WTC11 (cell line): Measurements from ENCODE around the gene NOL4L. TPM values are rescaled to one million over a fixed set of nuclear protein-coding genes. Genes with fewer than 3 reads are reported as not detected.
A peak's percentile ranks its signal among the peaks of the same experiment; 100 is the strongest.

Source experiments
- ATAC-seq: fragments of 200-7000 bp; cut with Tn5 transposase; 2 replicates; pipeline ENCODE4 v1.10.0; 2021; ENCODE audit warnings: mild to moderate bottlenecking, moderate library complexity
- CTCF ChIA-PET: fragments of 300-600 bp; sonication (Branson Sonifier 250); formaldehyde crosslinking; loops from one replicate; lab custom pipeline; 2021; ENCODE audit warnings: antibody characterized with exemption; lab: Charles Lee
- POLR2A ChIA-PET: fragments of 350-600 bp; sonication (Branson Sonifier 250); formaldehyde crosslinking; loops from one replicate; lab custom pipeline; 2021; ENCODE audit warnings: antibody characterized with exemption; lab: Charles Lee
- DNase-seq: peaks from one replicate; pipeline ENCODE4 v3.0.0; 2021; ENCODE audit warnings: low spot score
- H3K27ac Mint-ChIP-seq: 2 replicates; pipeline ENCODE4 v1.8.0; 2021; ENCODE audit warnings: mixed read lengths
- H3K27me3 Mint-ChIP-seq: 2 replicates; pipeline ENCODE4 v1.8.0; 2021; ENCODE audit warnings: low read depth, mild to moderate bottlenecking, moderate library complexity, mixed read lengths
- H3K36me3 Mint-ChIP-seq: 2 replicates; pipeline ENCODE4 v1.8.0; 2021; ENCODE audit warnings: mixed read lengths
- H3K4me1 Mint-ChIP-seq: 2 replicates; pipeline ENCODE4 v1.8.0; 2022; ENCODE audit warnings: mixed read lengths
- H3K4me3 Mint-ChIP-seq: 2 replicates; pipeline ENCODE4 v1.8.0; 2021; ENCODE audit warnings: mild to moderate bottlenecking, moderate library complexity, mixed read lengths
- H3K9me3 Mint-ChIP-seq: 2 replicates; pipeline ENCODE4 v1.8.0; 2021; ENCODE audit warnings: mixed read lengths
- ATF2 ChIP-seq: sonication (generic); formaldehyde crosslinking; IDR thresholded peaks from 2 replicates; pipeline ENCODE4 v1.8.1; 2022; ENCODE audit warnings: low read depth, missing genetic modification reagents, borderline replicate concordance
- ATF3 ChIP-seq: sonication (generic); formaldehyde crosslinking; conservative IDR thresholded peaks from 2 replicates; pipeline ENCODE4 v1.8.1; 2022; ENCODE audit warnings: mild to moderate bottlenecking, missing genetic modification reagents
- CBFB ChIP-seq: sonication (generic); formaldehyde crosslinking; IDR thresholded peaks from 2 replicates; pipeline ENCODE4 v1.8.1; 2022; ENCODE audit warnings: mild to moderate bottlenecking, low read depth, missing genetic modification reagents
- CREM ChIP-seq: sonication (generic); formaldehyde crosslinking; IDR thresholded peaks from 2 replicates; pipeline ENCODE4 v1.8.1; 2022; ENCODE audit warnings: mild to moderate bottlenecking, missing genetic modification reagents, moderate library complexity
- E2F1 ChIP-seq: sonication (generic); formaldehyde crosslinking; IDR thresholded peaks from 2 replicates; pipeline ENCODE4 v1.8.0; 2022; ENCODE audit warnings: mild to moderate bottlenecking, missing genetic modification reagents
- ETV6 ChIP-seq: sonication (generic); formaldehyde crosslinking; IDR thresholded peaks from 2 replicates; pipeline ENCODE4 v1.8.1; 2022; ENCODE audit warnings: mild to moderate bottlenecking, missing genetic modification reagents
- GRHL2 ChIP-seq: fragments of 250-450 bp; sonication (Bioruptor Pico); IDR thresholded peaks from 2 replicates; pipeline ENCODE4 v1.8.0; 2022; ENCODE audit warnings: mild to moderate bottlenecking, moderate library complexity; ENCODE audit not compliant: insufficient replicate concordance, severe bottlenecking
- GTF2I ChIP-seq: fragments of 250-450 bp; sonication (Bioruptor Pico); conservative IDR thresholded peaks from 2 replicates; pipeline ENCODE4 v1.4.0; 2021; ENCODE audit warnings: mild to moderate bottlenecking
- NFATC4 ChIP-seq: fragments of 250-450 bp; sonication (Bioruptor Pico); IDR thresholded peaks from 2 replicates; pipeline ENCODE4 v1.9.0; 2021; ENCODE audit warnings: mild to moderate bottlenecking
- OVOL2 ChIP-seq: fragments of 250-450 bp; sonication (Bioruptor Pico); IDR thresholded peaks from 2 replicates; pipeline ENCODE4 v1.9.0; 2021; ENCODE audit warnings: mild to moderate bottlenecking, borderline replicate concordance
- STAT6 ChIP-seq: sonication (generic); formaldehyde crosslinking; conservative IDR thresholded peaks from 2 replicates; pipeline ENCODE4 v1.8.1; 2023; ENCODE audit warnings: mild to moderate bottlenecking, low read depth, missing genetic modification reagents, moderate library complexity
- TEAD4 ChIP-seq: sonication (generic); formaldehyde crosslinking; IDR thresholded peaks from 2 replicates; pipeline ENCODE4 v1.8.0; 2022; ENCODE audit warnings: mild to moderate bottlenecking, missing genetic modification reagents
- USF1 ChIP-seq: sonication (generic); formaldehyde crosslinking; IDR thresholded peaks from 2 replicates; pipeline ENCODE4 v1.8.0; 2022; ENCODE audit warnings: mild to moderate bottlenecking, missing genetic modification reagents
- ZNF281 ChIP-seq: sonication (generic); formaldehyde crosslinking; IDR thresholded peaks from 2 replicates; pipeline ENCODE4 v1.8.0; 2023; ENCODE audit warnings: mild to moderate bottlenecking, missing genetic modification reagents
- ZNF317 ChIP-seq: sonication (generic); formaldehyde crosslinking; IDR thresholded peaks from 2 replicates; pipeline ENCODE4 v1.8.1; 2023; ENCODE audit warnings: low read depth, mild to moderate bottlenecking, moderate library complexity, missing genetic modification reagents, borderline replicate concordance
- ZNF512 ChIP-seq: sonication (generic); formaldehyde crosslinking; IDR thresholded peaks from 2 replicates; pipeline ENCODE4 v1.8.1; 2022; ENCODE audit warnings: missing genetic modification reagents, borderline replicate concordance
- ZNF671 ChIP-seq: fragments of 250-450 bp; sonication (Bioruptor Pico); IDR thresholded peaks from 2 replicates; pipeline ENCODE4 v1.8.0; 2021; ENCODE audit warnings: mild to moderate bottlenecking
- total RNA-seq: library from RNA; stranded (reverse); gene quantifications from 3 replicates; pipeline ENCODE4 v1.2.3, GENCODE V29; 2021

NOL4L gene
- total RNA-seq, 1 experiment from 2014 or later: 29.0 TPM

GRCh38 chr20:32567384-32568178 lies 17.6 kb downstream of the NOL4L start:
- Mint-ChIP-seq H3K27ac (no peak overlapping the region), H3K36me3 (no peaks in the 10 kb centered on the region), H3K4me1 (peaks cover 29% of the 10 kb centered on the region), H3K9me3 (no peaks in the 10 kb centered on the region)
- CTCF ChIA-PET: no interaction called here
- ATAC-seq (no peak), DNase-seq (no peak)
- TF ChIP-seq NFATC4 (CRISPR knock-in tag) (no peak), ZNF317 (CRISPR knock-in tag) (no peak), TEAD4 (CRISPR knock-in tag) (no peak), GRHL2 (CRISPR knock-in tag) (no peak), ZNF512 (CRISPR knock-in tag) (no peak), ATF3 (CRISPR knock-in tag) (no peak), CREM (CRISPR knock-in tag) (no peak), ZNF281 (no peak), ATF2 (CRISPR knock-in tag) (no peak), ZNF671 (CRISPR knock-in tag) (no peak)
- TF ChIP-seq, all 79 proteins: peak for 0
- POLR2A ChIA-PET: no interaction called here
- Mint-ChIP-seq H3K27me3 (peaks cover 2% of the 10 kb centered on the region; the same call in 1 of the 2 replicates), H3K4me3 (no peak overlapping the region)

- H3K4me3 Mint-ChIP-seq: no peak overlapping the region
- ChIA-PET POLR2A (no interaction called here), CTCF (no interaction called here)
- H3K27me3 Mint-ChIP-seq: peaks cover 2% of the 10 kb centered on the region; the same call in 1 of the 2 replicates
- H3K36me3 Mint-ChIP-seq: no peaks in the 10 kb centered on the region
- no peak for DNase-seq
- no peak overlapping the region for H3K27ac Mint-ChIP-seq
- peak; percentile 36; the same call in 1 of the 2 replicates for TF ChIP-seq GTF2I (CRISPR knock-in tag)
- no peak for TF ChIP-seq OVOL2 (CRISPR knock-in tag)
- TF ChIP-seq, all 79 proteins: peak for 1
- no peak for ATAC-seq
- Mint-ChIP-seq H3K9me3 (no peaks in the 10 kb centered on the region), H3K4me1 (peaks cover 35% of the 10 kb centered on the region)
Measured at GRCh38 chr20:32566379-32567374, 18.5 kb downstream of the NOL4L start.

GRCh38 chr20:32565735-32566032 lies 19.4 kb downstream of the NOL4L start:
- no peaks in the 10 kb centered on the region for H3K27me3 Mint-ChIP-seq
- H3K36me3 Mint-ChIP-seq: no peaks in the 10 kb centered on the region
- CTCF ChIA-PET: interaction anchor here (0.7 kb wide), 2 partner anchors 66 to 86 kb away, joined by 4 read pairs; no protein-coding TSS in a partner anchor
- H3K4me1 Mint-ChIP-seq: peaks cover 37% of the 10 kb centered on the region
- H3K9me3 Mint-ChIP-seq: no peaks in the 10 kb centered on the region
- TF ChIP-seq ZNF317 (CRISPR knock-in tag) (no peak), CBFB (CRISPR knock-in tag) (no peak), ETV6 (CRISPR knock-in tag) (no peak), STAT6 (no peak), USF1 (CRISPR knock-in tag) (no peak), E2F1 (no peak)
- no peak for DNase-seq
- POLR2A ChIA-PET: no interaction called here
- H3K4me3 Mint-ChIP-seq: no peak overlapping the region
- H3K27ac Mint-ChIP-seq: no peak overlapping the region
- no peak for ATAC-seq
